ENCODE measurements around the gene MN1.

The MN1 gene

DNA sequence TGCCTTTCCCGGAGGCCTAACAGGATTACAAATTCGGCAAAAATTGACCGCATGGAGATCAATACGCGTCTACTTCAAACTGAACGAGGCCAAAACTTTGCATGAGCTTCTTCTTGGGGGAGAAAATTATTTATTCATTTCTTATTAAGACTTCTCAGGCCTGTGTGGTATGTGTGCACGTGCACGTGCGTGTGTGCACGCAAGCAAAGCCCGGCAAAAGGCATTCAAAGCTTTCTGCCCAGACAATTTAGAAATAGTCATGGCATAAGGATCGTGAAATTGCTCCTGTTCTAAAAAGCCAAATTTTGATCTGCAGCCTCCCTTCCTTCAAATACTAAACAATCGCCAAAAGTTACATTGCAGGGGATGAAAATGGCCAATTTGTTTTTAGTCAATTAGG is 14.6 kb downstream of the MN1 start:
- Histone ChIP-seq H3K27me3 (ENCODE audit: insufficient read depth, poor library complexity, severe bottlenecking) (peaks cover 4% of the 10 kb centered on the region), H3K27ac (replicated peaks) (no peak overlapping the region), H3K4me3 (replicated peaks; ENCODE audit: insufficient read depth, low read length) (no peak overlapping the region)
- DNase-seq (ENCODE audit: low read depth in 1 of 2, low spot score in 1 of 2), result no peak
- TF ChIP-seq POLR2AphosphoS5 (IDR thresholded peaks at IDR 0.05; ENCODE audit: low read depth), result no peak
- TF ChIP-seq, protein P1, sequence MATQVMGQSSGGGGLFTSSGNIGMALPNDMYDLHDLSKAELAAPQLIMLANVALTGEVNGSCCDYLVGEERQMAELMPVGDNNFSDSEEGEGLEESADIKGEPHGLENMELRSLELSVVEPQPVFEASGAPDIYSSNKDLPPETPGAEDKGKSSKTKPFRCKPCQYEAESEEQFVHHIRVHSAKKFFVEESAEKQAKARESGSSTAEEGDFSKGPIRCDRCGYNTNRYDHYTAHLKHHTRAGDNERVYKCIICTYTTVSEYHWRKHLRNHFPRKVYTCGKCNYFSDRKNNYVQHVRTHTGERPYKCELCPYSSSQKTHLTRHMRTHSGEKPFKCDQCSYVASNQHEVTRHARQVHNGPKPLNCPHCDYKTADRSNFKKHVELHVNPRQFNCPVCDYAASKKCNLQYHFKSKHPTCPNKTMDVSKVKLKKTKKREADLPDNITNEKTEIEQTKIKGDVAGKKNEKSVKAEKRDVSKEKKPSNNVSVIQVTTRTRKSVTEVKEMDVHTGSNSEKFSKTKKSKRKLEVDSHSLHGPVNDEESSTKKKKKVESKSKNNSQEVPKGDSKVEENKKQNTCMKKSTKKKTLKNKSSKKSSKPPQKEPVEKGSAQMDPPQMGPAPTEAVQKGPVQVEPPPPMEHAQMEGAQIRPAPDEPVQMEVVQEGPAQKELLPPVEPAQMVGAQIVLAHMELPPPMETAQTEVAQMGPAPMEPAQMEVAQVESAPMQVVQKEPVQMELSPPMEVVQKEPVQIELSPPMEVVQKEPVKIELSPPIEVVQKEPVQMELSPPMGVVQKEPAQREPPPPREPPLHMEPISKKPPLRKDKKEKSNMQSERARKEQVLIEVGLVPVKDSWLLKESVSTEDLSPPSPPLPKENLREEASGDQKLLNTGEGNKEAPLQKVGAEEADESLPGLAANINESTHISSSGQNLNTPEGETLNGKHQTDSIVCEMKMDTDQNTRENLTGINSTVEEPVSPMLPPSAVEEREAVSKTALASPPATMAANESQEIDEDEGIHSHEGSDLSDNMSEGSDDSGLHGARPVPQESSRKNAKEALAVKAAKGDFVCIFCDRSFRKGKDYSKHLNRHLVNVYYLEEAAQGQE (IDR thresholded peaks at IDR 0.05; ENCODE audit: insufficient replicate concordance, low read depth), result no peak
- TF ChIP-seq, protein P2, sequence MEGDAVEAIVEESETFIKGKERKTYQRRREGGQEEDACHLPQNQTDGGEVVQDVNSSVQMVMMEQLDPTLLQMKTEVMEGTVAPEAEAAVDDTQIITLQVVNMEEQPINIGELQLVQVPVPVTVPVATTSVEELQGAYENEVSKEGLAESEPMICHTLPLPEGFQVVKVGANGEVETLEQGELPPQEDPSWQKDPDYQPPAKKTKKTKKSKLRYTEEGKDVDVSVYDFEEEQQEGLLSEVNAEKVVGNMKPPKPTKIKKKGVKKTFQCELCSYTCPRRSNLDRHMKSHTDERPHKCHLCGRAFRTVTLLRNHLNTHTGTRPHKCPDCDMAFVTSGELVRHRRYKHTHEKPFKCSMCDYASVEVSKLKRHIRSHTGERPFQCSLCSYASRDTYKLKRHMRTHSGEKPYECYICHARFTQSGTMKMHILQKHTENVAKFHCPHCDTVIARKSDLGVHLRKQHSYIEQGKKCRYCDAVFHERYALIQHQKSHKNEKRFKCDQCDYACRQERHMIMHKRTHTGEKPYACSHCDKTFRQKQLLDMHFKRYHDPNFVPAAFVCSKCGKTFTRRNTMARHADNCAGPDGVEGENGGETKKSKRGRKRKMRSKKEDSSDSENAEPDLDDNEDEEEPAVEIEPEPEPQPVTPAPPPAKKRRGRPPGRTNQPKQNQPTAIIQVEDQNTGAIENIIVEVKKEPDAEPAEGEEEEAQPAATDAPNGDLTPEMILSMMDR (IDR thresholded peaks at IDR 0.05; ENCODE audit: insufficient read depth, low read length), result no peak

DNA sequence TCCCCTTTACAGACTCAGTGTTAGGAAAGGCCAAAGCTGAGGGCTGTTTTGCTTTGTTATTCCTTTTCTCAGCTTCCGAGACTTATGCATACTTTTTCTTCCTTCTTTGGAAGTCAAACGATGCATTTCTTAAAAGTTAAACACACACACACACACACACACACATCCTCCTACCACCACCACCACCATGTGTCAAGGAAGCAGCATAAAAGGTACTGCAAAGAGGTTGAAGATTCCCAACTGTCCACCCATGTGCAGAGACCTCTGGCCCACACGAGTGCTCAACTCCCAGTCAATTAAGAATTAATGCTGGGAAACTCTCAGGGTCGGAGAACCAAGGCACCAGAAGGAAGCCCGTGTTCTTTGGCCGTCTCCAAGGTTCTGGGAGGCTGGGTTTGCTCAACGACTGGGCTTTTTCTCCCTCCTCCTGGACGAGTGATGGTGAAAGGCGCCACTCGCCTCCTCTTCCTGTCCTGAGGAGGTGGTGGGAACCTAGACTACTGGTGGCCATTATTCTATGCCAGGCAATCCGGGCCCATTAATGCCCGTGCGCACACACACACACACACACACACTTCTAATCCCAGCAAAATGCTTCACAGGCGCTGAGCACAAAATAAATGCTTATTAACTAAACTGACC is 15.1 kb downstream of the MN1 start:
- no peak overlapping the region for H3K27ac ChIP-seq (replicated peaks)
- DNase-seq (ENCODE audit: low read depth in 1 of 2, low spot score in 1 of 2), result no peak
- TF ChIP-seq, protein P2 (IDR thresholded peaks at IDR 0.05; ENCODE audit: insufficient read depth, low read length), result no peak
- no peak for TF ChIP-seq POLR2AphosphoS5 (IDR thresholded peaks at IDR 0.05; ENCODE audit: low read depth)
- no peak overlapping the region for H3K4me3 ChIP-seq (replicated peaks; ENCODE audit: insufficient read depth, low read length)
- H3K27me3 ChIP-seq (ENCODE audit: insufficient read depth, poor library complexity, severe bottlenecking), result peaks cover 4% of the 10 kb centered on the region

DNA sequence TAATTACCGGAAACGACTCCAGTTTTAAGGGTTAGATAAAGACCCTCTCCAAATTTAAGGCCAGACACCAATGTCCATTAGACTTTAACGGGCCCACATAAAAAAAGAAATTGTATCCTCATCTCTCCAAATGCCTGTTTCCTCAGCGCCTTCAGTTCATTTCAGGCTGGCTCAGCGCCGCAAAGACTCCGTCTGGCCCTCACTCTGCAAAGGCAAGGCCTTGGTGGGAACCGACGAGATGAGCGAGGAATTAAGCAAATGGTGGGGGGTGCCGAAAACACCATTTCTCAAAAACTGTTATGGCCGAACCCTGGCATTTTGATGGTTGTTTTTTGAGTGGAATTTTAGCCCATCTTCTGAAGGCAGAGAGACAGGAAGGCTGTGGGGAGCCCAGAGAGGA is 15.7 kb downstream of the MN1 start:
- Histone ChIP-seq H3K27ac (replicated peaks) (no peak overlapping the region), H3K27me3 (ENCODE audit: insufficient read depth, poor library complexity, severe bottlenecking) (peaks cover 4% of the 10 kb centered on the region), H3K4me3 (replicated peaks; ENCODE audit: insufficient read depth, low read length) (no peak overlapping the region)
- DNase-seq (ENCODE audit: low read depth in 1 of 2, low spot score in 1 of 2), result no peak
- TF ChIP-seq GABPA (IDR thresholded peaks at IDR 0.05; ENCODE audit: low read depth), result no peak
- no peak for TF ChIP-seq SPI1 (IDR thresholded peaks at IDR 0.05; ENCODE audit: borderline replicate concordance, low read depth)
- TF ChIP-seq POLR2AphosphoS5 (IDR thresholded peaks at IDR 0.05; ENCODE audit: low read depth), result no peak
- TF ChIP-seq, protein P1 (IDR thresholded peaks at IDR 0.05; ENCODE audit: insufficient replicate concordance, low read depth), result no peak

DNA sequence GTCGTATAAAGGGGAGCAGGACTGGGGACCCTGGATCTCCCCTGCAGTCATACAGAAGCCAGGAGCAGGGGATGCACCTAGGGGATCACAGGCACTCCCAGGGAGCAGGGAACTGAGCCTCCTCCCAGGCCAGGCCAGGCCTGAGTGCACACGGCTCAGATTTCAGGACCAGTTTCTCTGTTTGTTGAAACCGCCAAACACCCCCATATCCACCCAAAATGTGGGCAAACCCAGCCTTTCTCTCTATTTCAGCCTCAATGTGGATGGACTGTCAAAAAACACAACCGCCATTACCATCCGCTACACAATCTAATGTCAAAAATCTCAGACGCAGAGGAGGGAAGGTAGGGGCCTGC is 17.5 kb downstream of the MN1 start:
- TF ChIP-seq, protein P1 (IDR thresholded peaks at IDR 0.05; ENCODE audit: insufficient replicate concordance, low read depth), result no peak
- no peak for TF ChIP-seq POLR2AphosphoS5 (IDR thresholded peaks at IDR 0.05; ENCODE audit: low read depth)
- no peak for TF ChIP-seq GABPA (IDR thresholded peaks at IDR 0.05; ENCODE audit: low read depth)
- TF ChIP-seq SPI1 (IDR thresholded peaks at IDR 0.05; ENCODE audit: borderline replicate concordance, low read depth), result no peak
- TF ChIP-seq, protein P2 (IDR thresholded peaks at IDR 0.05; ENCODE audit: insufficient read depth, low read length), result no peak
- no peak overlapping the region for H3K4me3 ChIP-seq (replicated peaks; ENCODE audit: insufficient read depth, low read length)
- H3K27ac ChIP-seq (replicated peaks), result no peak overlapping the region
- DNase-seq (ENCODE audit: low read depth in 1 of 2, low spot score in 1 of 2), result no peak
- peaks cover 4% of the 10 kb centered on the region for H3K27me3 ChIP-seq (ENCODE audit: insufficient read depth, poor library complexity, severe bottlenecking)
